Hematopoietic multipotent progenitor cell treated with erythropoietin and hydrocortisone succinate and interleukin-3 and kit ligand, for 6 days (in vitro differentiated cells): ENCODE measurements around the gene MEIS2.

Source experiments
- DNase-seq: peaks from one replicate; pipeline ENCODE4 v3.0.0-alpha.2; 2015

The MEIS2 gene

GRCh38 chr15:36951731-36952247, 148.6 kb downstream of the MEIS2 start:
- no peak for DNase-seq

GRCh38 chr15:36950371-36950770, 150.0 kb downstream of the MEIS2 start:
- no peak for DNase-seq

GRCh38 chr15:36948982-36949381, 151.4 kb downstream of the MEIS2 start:
- no peak for DNase-seq

- no peak for DNase-seq
These were observed 153.2 kb downstream of the MEIS2 start for GRCh38 chr15:36947035-36947719.

GRCh38 chr15:36944442-36944841, 155.9 kb downstream of the MEIS2 start:
- no peak for DNase-seq

GRCh38 chr15:36943508-36944361, 156.6 kb downstream of the MEIS2 start:
- DNase-seq: no peak

GRCh38 chr15:36942248-36942827, 158.0 kb downstream of the MEIS2 start:
- DNase-seq: no peak

GRCh38 chr15:36941798-36942197, 158.6 kb downstream of the MEIS2 start:
- no peak for DNase-seq

- DNase-seq: no peak
These were observed 159.6 kb downstream of the MEIS2 start for GRCh38 chr15:36940636-36941260.

GRCh38 chr15:36940219-36940618, 160.1 kb downstream of the MEIS2 start:
- DNase-seq: no peak

GRCh38 chr15:36938764-36939163, 161.6 kb downstream of the MEIS2 start:
- DNase-seq: no peak

- DNase-seq: no peak
These were observed 162.2 kb downstream of the MEIS2 start for GRCh38 chr15:36938131-36938530.

- no peak for DNase-seq
These were observed 163.7 kb downstream of the MEIS2 start for GRCh38 chr15:36936613-36937012.

GRCh38 chr15:36933255-36933990, 166.9 kb downstream of the MEIS2 start:
- DNase-seq: no peak

- DNase-seq: peak; percentile 2
These were observed 168.3 kb downstream of the MEIS2 start for GRCh38 chr15:36932070-36932469.

- DNase-seq: no peak
These were observed 168.9 kb downstream of the MEIS2 start for GRCh38 chr15:36931434-36931833.

- DNase-seq: no peak
These were observed 173.9 kb downstream of the MEIS2 start for GRCh38 chr15:36926427-36926825.

GRCh38 chr15:36925653-36926426, 174.5 kb downstream of the MEIS2 start:
- DNase-seq: no peak

- no peak for DNase-seq
These were observed 175.3 kb downstream of the MEIS2 start for GRCh38 chr15:36925049-36925448.

GRCh38 chr15:36924034-36924433, 176.3 kb downstream of the MEIS2 start:
- no peak for DNase-seq

GRCh38 chr15:36921484-36922091, 178.8 kb downstream of the MEIS2 start:
- no peak for DNase-seq
